ENCODE data around the gene TM4SF4.
"Not testable (repeated sequence)": the region's sequence is repeated elsewhere in the genome, so short reads cannot be mapped to it uniquely, and the experiment has no call there.

Gene TM4SF4

GRCh38 chr3:149442851-149443544, 31.5 kb upstream of the TM4SF4 start:
- no peak for DNase-seq (ENCODE audit: insufficient read length)
- peak; percentile 56 for FAIRE-seq
- TF ChIP-seq POLR2A (IDR thresholded peaks at IDR 0.05; ENCODE audit: low read depth, low read length) (no peak), POLR2AphosphoS5 (IDR thresholded peaks at IDR 0.05; ENCODE audit: low read depth, low read length) (no peak), TAF1 (IDR thresholded peaks at IDR 0.05; ENCODE audit: borderline replicate concordance, low read depth, low read length) (no peak)

DNA sequence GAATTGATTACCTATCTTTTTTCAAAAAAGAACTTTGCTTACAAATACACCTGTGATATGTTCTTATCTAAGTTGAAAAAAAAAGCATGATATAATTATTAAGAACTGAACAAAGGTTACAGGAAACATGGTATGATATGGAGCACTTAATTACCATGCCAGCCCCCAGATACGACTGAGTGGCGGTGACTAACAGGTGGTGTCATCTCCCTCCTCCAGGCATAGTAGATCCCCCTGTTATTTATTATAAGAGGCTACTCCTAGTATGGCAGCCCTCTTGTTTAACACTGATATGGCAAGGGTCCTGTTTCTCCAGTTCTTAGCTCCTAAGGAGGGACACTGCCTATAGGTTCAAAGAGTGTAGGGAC, 31.0 kb upstream of the TM4SF4 start:
- no peak for DNase-seq (ENCODE audit: insufficient read length)
- TF ChIP-seq POLR2AphosphoS5 (IDR thresholded peaks at IDR 0.05; ENCODE audit: low read depth, low read length) (no peak), POLR2A (IDR thresholded peaks at IDR 0.05; ENCODE audit: low read depth, low read length) (no peak), TAF1 (IDR thresholded peaks at IDR 0.05; ENCODE audit: borderline replicate concordance, low read depth, low read length) (no peak)
- FAIRE-seq, result no peak

- FAIRE-seq; DNase-seq (ENCODE audit: insufficient read length): not testable (repeated sequence)
Observed at GRCh38 chr3:149444867-149445266, 29.6 kb upstream of the TM4SF4 start.

- DNase-seq (ENCODE audit: insufficient read length) (no peak), FAIRE-seq (no peak)
- TF ChIP-seq TAF1 (IDR thresholded peaks at IDR 0.05; ENCODE audit: borderline replicate concordance, low read depth, low read length) (no peak), POLR2A (IDR thresholded peaks at IDR 0.05; ENCODE audit: low read depth, low read length) (no peak), POLR2AphosphoS5 (IDR thresholded peaks at IDR 0.05; ENCODE audit: low read depth, low read length) (no peak)
Observed at GRCh38 chr3:149448331-149448831, 26.1 kb upstream of the TM4SF4 start.

DNA sequence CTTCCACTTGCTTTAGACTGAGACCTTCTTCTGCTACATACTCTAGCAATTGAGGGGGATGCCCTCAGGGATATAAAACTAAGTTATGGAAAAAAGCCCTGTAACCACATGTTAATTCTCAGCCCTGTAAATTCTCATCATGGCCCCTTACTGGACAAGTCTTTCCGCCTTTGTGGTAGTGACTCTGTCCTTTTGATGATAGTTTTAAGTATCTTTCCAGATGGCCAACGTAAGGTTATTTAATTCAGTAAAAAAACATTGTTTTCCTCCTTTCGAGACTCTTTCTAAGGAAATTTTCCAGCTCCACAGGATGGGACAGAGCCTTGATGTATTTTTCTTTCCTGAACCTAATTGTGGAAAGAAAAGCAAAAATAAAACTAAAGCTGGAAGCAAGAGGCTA, 25.3 kb upstream of the TM4SF4 start:
- no peak for TF ChIP-seq TAF1 (IDR thresholded peaks at IDR 0.05; ENCODE audit: borderline replicate concordance, low read depth, low read length)
- TF ChIP-seq POLR2AphosphoS5 (IDR thresholded peaks at IDR 0.05; ENCODE audit: low read depth, low read length), result no peak
- no peak for TF ChIP-seq POLR2A (IDR thresholded peaks at IDR 0.05; ENCODE audit: low read depth, low read length)
- no peak for DNase-seq (ENCODE audit: insufficient read length)
- no peak for FAIRE-seq

GRCh38 chr3:149449799-149450198, 24.7 kb upstream of the TM4SF4 start:
- no peak for DNase-seq (ENCODE audit: insufficient read length)
- no peak for FAIRE-seq
- TF ChIP-seq TAF1 (IDR thresholded peaks at IDR 0.05; ENCODE audit: borderline replicate concordance, low read depth, low read length), result no peak
- TF ChIP-seq POLR2AphosphoS5 (IDR thresholded peaks at IDR 0.05; ENCODE audit: low read depth, low read length), result no peak
- TF ChIP-seq POLR2A (IDR thresholded peaks at IDR 0.05; ENCODE audit: low read depth, low read length), result no peak

GRCh38 chr3:149450281-149450680, 24.2 kb upstream of the TM4SF4 start:
- no peak for TF ChIP-seq POLR2A (IDR thresholded peaks at IDR 0.05; ENCODE audit: low read depth, low read length)
- no peak for TF ChIP-seq POLR2AphosphoS5 (IDR thresholded peaks at IDR 0.05; ENCODE audit: low read depth, low read length)
- TF ChIP-seq TAF1 (IDR thresholded peaks at IDR 0.05; ENCODE audit: borderline replicate concordance, low read depth, low read length), result no peak
- DNase-seq (ENCODE audit: insufficient read length) (no peak), FAIRE-seq (no peak)

GRCh38 chr3:149452036-149452435, 22.5 kb upstream of the TM4SF4 start:
- DNase-seq (ENCODE audit: insufficient read length) (no peak), FAIRE-seq (no peak)
- TF ChIP-seq POLR2A (IDR thresholded peaks at IDR 0.05; ENCODE audit: low read depth, low read length), result no peak
- no peak for TF ChIP-seq TAF1 (IDR thresholded peaks at IDR 0.05; ENCODE audit: borderline replicate concordance, low read depth, low read length)
- no peak for TF ChIP-seq POLR2AphosphoS5 (IDR thresholded peaks at IDR 0.05; ENCODE audit: low read depth, low read length)

DNA sequence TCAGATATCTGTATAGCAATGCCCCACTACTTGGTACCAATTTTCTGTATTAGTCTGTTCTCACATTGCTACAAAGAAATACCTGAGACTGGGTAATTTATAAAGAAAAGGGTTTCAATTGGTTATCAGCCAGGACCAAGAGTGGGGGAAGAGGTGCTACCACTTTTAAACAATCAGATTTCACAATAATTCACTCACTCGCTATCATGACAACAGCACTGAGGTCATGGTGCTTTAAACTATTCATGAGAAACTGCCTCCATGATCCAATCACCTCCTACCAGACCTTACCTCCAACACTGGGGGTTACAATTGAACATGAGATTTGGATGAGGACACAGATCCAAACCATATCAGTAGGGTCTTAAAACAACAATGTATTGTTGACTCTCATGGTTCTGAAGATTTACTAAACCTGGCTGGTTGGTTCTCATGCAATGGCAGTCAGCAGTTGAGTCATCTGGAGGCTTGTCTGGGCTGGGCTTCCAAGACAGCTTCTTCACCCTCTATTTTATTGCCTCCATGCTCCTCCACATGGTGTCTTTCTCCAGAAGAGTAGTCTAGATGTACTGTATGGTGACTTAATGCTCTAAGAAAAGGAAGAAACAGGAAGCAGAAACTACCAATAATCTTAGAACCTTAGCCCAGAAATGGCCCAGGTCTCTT, 21.2 kb upstream of the TM4SF4 start:
- no peak for TF ChIP-seq POLR2AphosphoS5 (IDR thresholded peaks at IDR 0.05; ENCODE audit: low read depth, low read length)
- no peak for TF ChIP-seq POLR2A (IDR thresholded peaks at IDR 0.05; ENCODE audit: low read depth, low read length)
- no peak for TF ChIP-seq TAF1 (IDR thresholded peaks at IDR 0.05; ENCODE audit: borderline replicate concordance, low read depth, low read length)
- FAIRE-seq (no peak), DNase-seq (ENCODE audit: insufficient read length) (no peak)

DNA sequence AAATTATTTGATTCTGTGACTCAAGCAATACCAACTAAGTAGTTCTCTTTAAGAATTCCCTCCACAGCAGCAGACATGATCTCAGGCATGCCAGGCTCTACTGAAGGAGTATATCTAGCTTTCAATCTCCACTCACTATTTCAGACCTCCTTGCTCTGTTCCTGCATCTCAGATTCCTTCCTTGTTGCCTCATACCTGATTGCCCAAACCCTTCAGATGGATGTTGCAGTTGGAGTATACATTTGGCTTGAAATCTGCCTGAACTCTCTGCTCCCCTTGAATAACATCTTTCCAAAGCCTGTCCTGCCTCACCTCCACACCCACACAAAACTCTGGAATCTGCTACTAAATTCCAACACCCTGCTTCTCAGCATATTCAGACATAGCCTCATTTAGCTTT, 19.8 kb upstream of the TM4SF4 start:
- TF ChIP-seq TAF1 (IDR thresholded peaks at IDR 0.05; ENCODE audit: borderline replicate concordance, low read depth, low read length) (no peak), POLR2A (IDR thresholded peaks at IDR 0.05; ENCODE audit: low read depth, low read length) (no peak), POLR2AphosphoS5 (IDR thresholded peaks at IDR 0.05; ENCODE audit: low read depth, low read length) (no peak)
- DNase-seq (ENCODE audit: insufficient read length), result no peak
- no peak for FAIRE-seq

DNA sequence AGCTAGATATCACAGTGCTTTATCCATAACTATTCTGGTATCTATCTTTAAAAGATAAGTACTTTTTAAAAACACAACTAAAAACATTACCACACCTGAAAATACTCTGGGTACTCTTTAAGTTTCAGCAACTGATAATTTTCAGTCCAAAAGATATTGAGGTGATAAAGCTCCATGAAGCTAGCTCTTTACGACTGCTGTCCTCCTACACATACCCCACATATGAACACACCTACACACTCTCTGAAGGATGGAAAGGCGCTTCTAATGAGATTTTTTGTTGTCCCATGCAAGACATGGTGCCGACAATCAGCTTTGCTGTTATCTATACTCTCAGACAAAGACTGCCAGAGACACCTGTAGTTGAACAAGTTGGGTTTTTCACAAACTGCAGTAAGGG, 19.1 kb upstream of the TM4SF4 start:
- FAIRE-seq, result no peak
- TF ChIP-seq TAF1 (IDR thresholded peaks at IDR 0.05; ENCODE audit: borderline replicate concordance, low read depth, low read length) (no peak), POLR2AphosphoS5 (IDR thresholded peaks at IDR 0.05; ENCODE audit: low read depth, low read length) (no peak), POLR2A (IDR thresholded peaks at IDR 0.05; ENCODE audit: low read depth, low read length) (no peak)

GRCh38 chr3:149455989-149456388, 18.5 kb upstream of the TM4SF4 start:
- no peak for FAIRE-seq

More for the DNA sequence above, 19.1 kb upstream of the TM4SF4 start:
- no peak for DNase-seq (ENCODE audit: insufficient read length)

More at GRCh38 chr3:149455989-149456388, 18.5 kb upstream of the TM4SF4 start:
- no peak for DNase-seq (ENCODE audit: insufficient read length)
- no peak for TF ChIP-seq TAF1 (IDR thresholded peaks at IDR 0.05; ENCODE audit: borderline replicate concordance, low read depth, low read length)
- no peak for TF ChIP-seq POLR2A (IDR thresholded peaks at IDR 0.05; ENCODE audit: low read depth, low read length)
- TF ChIP-seq POLR2AphosphoS5 (IDR thresholded peaks at IDR 0.05; ENCODE audit: low read depth, low read length), result no peak

Data from GM12892 (cell line).